Activated CD4-positive, alpha-beta T cell treated with anti-CD3 and anti-CD28 coated beads, Interleukin-2, amount 50 U/mL, for 16 hours (primary cell): Measurements from ENCODE around the gene PSTPIP1.
A peak's percentile ranks its signal among the peaks of the same experiment; 100 is the strongest.

ENCODE experiments used
- DNase-seq: peaks from one replicate; pipeline ENCODE4 v3.0.0-alpha.2; 2020

Gene PSTPIP1

DNA sequence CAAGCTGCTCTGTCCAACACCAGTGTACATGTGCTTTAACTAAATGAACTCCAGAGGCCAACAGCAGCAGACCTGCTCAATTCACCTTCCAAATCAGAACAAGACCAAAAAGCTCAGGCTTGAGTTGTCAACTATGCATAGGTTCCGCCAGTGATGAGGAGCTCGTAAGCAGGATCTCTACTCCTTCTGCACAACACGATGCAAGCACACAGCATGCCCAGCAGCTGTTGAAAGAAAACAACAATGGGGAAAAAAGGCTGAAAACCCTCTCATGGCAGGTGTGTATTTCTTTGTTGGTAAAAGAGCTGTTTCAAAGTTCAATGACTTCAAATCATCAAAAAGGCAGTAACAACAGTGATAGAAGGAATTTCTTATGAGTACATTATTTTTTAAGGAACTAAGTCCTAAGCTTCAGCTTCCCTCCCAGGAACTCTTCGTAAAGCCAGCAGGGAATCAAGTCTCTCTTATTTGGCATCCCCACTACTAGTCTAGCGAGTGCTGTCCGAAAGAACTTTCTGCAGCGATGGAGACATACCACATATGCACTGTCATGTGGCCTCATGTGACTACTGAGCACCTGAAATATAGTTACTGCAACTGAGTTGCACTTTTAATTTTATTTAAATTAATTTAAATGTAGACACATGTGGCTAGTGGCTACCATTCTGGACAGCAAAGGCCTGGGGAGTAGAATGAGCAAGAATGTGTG lies 51.9 kb downstream of the PSTPIP1 start:
- no peak for DNase-seq

DNA sequence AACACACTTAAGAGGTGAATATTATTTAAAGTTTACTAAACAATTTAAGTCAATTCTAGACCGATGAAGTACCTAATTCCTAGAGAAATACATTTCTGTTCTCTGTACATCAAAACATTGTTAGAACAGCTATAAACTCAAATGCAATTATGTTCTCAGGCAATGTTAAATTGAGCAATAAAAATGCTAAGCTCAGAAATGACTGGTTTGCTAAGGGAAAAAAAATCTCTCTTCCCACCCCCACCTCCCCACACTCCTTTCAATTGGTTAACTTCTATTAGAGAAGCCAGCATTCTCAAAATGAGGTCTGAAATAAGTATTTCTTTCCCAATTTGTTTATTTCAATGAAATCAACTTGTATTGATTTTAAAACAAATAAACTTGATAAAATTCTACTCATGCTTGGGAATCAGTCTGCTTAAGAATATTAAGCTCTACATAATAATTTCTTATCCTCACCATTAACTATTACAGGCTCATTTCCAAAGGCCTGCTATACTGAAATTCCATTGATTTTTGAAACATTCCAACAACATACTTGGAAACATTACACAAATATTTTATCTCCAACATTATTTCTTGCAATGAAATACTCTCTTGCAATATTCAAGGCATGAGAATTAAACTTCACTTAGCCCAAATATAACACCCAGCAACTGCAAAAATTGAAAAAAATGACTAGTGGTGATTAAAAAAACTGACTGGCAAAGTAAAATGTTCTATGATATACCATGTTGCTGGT lies 53.4 kb downstream of the PSTPIP1 start:
- no peak for DNase-seq

DNA sequence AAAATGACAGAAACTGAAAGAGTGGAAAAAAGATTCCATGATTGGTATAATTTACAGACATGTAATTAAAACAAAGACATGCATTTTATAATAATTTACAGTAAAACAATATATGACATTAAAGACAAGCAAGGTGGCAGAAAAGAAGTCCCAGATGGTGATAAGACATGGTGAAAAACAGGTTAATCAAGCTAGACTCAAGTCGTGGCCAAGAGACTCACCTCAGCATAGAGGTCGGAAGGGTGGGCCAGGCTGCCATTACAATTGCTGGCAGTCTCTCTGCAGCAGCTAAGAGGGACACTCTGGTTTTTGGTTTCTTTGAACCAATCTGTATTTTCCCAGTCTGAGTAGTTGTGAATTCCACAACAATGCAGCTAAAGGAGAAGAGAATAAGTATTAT lies 57.6 kb downstream of the PSTPIP1 start:
- DNase-seq: no peak

DNA sequence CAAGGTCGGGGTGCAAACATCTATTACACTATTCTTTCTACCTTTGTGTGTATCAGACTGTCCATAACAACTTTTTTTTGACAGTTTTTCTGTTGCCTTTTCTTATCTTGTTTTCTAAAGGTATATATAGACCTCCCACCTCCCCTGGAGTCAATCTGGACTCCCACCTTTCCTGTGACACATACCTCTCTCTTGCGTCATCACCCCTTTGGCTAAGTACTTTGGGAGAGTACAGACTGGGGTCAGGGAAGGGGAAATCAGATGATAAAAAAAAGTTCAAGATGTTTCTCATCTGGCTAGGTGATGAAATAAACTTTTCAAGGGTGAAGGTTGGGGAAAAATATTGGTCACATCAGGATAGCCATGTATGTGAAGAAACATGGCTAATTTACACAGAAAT lies 58.8 kb downstream of the PSTPIP1 start:
- DNase-seq: no peak

DNA sequence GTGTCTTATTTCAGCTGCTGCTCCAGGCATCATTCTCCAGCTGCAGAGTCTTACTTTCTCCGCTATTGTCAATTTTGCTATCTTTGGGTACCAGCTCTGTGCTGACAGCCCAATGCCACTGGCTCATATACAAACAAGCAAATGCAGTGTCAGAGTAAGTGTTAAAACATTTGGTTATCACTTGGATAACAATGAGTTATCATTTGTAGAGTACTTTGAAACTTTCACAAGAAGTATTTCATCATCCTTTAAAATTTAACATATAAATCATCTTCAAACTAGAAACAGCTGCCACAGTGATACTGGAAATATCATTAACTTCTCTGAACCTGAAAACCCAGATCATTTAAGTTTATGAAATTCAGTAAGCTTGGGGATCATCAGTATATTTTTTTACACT lies 62.1 kb downstream of the PSTPIP1 start:
- no peak for DNase-seq

DNA sequence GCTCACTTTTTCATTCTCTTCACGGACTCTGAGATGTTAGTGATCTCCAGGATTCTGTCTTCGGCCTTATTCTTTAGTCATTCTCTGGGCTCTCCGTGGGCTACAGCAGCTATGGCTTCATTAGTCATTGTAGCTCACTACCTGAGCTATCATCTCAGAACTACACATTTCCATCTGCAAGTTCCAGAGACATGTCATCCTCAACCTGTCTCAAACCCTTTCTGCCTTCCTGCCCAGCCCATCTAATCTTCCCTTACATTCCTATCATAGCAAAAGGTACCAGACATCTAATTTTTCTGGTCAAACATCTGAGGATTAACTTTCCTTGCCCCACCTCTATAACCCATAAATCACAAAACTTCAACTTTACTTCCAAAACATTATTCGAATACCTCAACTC lies 62.8 kb downstream of the PSTPIP1 start:
- peak; percentile 32 for DNase-seq

DNA sequence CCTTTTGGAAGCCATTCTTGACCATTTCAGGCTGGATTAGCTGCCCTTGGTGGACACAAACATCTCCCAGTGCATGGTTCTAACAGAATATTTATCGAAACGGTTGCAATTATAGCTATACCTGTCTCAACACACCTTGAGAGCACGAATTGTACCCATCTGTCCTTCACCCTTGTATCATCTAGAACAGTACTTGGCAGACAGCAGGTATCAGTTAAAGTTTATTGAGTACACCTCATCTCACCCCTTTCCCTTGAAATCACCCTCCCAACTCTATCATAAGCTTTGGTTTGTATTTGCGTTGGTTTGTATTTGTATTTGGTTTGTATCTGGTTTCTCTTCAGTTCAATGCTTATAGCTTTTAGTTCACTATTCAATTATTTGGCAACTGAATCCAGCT lies 63.5 kb downstream of the PSTPIP1 start:
- no peak for DNase-seq

DNA sequence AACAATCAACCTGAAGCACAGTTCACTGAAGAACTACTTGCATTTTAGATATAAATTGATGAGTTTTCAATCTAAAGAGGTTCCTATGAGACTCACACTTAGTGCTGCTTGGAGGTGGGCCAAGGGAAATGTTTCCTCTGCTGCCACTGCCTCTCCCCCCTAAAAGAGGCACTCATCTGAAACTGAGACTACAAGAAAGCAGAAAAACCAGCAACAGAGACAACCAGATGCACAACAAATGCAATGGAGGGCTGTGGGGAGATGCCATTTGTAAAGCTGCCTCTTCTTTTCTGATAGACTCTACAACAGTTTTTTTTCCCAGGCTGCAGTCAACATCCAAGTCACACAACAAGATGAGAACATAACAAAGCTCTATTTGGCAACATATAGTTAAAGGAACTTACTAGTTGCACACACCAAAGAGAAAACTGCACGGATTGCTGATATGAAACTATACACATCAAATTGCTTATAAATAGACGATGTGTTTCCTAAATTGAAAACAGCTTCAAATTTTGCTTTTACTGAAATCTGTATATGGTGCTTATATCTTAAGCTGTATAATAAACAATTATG lies 64.9 kb downstream of the PSTPIP1 start:
- no peak for DNase-seq

DNA sequence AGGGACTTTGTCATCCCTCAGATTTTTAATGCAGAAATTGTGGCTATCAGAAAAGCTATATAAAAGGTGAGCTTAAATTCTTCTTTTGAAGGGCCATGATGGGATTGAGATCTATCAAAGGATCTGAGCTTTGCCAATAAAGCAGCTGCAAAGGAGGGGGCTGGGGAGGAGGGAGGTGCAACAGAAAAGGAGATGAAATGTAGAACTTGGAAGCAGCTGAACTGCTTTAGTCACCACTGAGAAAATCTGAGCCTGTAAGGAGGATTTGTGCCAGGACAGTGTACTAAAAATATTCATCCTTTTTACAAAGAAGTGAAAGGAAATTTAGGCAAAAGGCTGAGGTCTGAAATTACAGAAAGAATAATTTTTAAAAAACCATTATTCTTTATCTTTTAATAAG lies 65.6 kb downstream of the PSTPIP1 start:
- no peak for DNase-seq

DNA sequence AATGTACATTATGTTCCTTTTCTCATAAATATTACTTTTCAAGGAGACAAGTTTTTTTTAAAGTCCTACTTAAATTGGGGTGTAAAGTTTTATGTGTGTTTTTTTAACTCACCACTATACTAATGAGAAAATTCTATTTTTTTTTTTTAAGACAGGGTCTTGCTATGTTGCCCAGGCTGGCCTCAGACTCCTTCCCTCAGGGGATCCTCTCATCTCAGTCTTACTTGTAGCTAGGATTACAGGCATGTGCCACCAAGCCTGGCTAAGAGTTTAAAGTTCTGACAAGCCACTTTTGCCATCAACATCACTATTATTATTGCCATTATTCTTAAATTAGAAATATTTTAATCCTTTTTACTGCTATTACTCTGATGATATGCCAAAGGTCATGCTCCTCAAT lies 68.3 kb downstream of the PSTPIP1 start:
- DNase-seq: no peak

DNA sequence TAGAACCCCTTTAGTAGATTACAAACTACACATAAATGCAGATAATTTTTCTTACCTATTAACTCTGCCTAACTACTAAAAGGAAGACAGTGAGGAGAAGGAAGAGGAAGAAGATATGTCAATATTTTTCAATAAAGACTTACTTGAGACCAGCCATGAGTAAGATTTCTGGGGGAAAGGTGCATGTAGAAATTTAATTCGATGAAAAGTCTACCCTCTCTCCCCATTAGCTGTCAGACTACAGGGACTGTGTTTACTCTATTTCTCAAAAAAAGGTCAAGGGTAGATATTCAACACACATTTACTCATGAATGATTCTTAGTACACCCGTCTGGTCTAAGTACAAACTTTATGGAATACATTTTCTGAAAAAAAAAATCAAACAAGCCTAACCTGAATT lies 69.1 kb downstream of the PSTPIP1 start:
- DNase-seq: no peak

DNA sequence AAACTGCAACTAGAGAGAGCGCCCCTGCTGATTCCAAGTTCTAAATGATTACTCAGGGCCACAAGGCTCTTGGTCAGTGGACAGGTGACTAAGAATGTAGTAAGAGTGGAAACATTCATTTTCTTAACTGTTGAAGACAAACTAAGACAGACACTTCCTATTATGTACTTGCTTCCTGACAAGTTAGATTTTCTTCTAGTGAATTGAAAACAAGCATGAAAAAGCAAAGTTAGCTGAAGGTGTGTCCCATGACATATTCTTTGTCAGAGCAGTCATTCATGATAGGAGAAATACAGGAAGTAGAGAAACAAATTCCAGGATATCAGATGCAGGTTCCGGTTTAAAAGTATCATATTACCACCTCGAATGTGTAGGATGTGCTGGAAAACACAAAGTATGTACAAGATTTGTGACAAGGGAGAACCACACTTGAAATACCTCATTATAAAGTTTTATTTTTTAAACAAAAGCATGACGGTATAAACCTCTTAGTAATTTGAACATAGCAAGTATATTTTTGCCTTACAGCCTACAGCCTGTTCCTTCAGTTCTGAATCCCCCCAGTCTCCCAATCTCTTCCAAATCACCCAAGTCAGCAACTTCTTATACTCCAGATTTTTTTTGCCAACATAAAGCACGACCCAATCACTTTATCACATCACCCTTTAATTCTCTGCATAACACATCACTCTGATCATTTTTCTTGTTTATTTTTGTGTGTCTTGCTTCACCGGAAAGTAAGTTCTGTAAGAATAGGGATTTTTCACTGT lies 69.8 kb downstream of the PSTPIP1 start:
- no peak for DNase-seq

DNA sequence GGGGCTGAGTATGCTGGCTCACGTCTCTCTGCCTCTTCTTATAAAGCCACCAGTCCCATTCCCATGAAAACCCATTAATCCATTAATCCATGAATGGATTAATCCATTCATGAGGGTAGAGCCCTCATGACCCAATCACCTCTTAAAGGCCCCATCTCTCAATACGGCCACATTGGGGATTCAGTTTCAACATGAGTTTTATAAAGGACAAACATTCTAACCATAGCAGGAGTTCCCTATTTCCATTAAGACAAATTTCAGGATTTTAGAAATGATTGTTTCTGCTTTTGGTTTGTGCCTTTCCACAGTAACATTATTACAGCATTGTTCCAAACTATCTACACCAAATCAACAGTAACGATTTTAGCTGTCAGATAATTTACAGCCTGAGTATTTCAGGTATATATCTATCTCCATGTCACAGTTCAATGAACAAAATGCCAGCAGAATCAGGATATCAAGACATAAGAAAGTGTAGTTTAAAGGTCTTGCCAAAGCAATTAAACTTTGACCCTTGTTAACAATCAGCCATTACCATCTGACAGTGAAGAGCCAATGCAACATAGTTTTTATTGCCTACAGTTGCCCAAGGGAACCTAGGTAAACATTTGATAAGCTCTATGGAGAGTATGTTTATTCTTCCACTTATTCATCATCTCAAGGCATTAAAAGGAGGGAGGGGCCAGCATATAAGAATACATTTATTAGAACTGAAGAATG lies 72.2 kb downstream of the PSTPIP1 start:
- no peak for DNase-seq

DNA sequence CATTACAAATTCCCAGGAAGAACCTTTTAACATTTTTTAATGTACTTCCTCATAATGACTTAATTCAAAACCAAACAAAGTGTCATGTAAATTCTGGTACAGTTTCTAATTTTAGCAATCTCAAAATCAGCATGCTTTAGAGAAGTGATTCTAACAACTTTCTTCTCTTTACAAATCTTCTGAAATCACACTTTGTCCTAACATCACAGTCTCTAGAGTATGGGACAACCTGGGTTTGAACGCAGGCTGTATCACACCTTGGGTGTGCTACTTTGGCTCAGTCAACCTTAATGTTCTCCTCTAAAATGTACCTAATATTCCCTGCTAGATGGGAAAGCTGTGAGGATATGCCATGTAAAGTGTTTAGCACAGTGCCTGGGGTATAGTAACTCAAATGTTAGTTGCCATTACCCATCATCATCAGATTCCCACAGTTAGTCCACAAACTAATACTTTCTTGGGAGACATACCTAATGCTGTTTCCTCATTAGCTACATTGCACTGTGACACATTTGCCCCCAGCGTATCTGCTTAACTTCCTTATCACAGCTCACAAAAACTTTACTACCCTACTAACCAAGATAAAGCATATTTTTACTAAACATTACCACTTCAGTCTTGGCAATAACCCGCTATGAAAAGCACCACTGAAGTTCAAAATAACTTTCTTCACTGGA lies 72.9 kb downstream of the PSTPIP1 start:
- no peak for DNase-seq

DNA sequence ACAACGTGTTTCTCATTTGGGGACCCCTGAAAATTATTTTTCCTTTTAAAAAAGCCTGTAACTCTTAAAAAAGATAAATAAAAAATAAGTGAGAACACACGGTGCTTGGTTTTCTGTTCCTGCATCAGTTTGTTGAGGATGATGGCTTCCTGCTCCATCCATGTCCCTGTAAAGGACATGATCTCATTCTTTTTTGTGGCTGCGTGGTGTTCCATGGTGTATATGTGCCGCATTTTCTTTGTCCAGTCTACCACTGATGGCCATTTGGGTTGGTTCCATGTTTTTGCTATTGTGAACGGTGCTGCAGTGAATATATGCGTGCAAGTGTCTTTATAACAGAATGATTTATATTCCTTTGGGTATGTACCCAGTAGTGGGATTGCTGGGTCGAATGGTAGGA lies 73.7 kb downstream of the PSTPIP1 start:
- DNase-seq: no peak

DNA sequence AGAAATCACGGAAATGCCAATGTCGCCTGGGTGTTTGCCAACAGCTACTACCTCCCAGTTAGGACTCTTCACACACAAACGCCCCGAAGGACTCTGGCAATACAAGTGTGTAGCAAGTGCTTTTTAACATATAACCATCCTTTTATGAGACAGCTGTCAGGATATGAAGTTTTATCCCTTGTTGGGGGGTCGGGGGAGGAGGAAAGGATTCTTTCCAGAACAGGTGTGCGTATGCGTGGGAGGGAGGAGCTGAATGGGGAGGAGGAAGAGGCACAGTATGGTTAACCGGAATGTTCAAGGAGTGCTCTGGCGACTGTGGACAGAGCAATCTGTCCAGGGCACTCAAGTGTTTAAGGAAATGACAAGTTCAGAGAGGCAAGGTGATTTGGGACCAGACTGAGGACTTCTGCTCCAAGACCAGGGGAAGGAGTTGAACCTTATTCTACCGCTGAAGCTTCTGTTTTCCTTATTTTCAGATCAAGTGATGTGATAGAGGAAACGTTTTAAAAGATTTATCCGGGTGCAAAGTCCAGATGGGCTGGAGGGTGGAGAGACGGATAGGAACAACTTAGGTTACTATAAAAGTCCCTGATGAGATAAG lies 74.7 kb downstream of the PSTPIP1 start:
- no peak for DNase-seq

DNA sequence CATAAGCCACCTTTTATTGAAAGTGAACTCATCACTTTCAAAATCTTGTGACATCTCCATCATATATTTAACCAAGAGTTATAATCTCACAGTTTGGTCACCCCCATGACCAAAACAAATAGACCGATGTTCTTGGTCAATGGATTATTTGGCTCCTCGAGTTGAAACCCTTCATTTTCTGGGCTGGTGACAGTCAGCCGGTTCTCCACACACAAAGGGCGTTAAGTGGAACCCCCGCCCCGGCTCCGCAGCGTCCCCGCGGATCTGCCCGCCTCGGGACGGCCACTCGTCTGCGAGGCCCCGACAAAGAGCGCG lies 75.2 kb downstream of the PSTPIP1 start:
- no peak for DNase-seq

DNA sequence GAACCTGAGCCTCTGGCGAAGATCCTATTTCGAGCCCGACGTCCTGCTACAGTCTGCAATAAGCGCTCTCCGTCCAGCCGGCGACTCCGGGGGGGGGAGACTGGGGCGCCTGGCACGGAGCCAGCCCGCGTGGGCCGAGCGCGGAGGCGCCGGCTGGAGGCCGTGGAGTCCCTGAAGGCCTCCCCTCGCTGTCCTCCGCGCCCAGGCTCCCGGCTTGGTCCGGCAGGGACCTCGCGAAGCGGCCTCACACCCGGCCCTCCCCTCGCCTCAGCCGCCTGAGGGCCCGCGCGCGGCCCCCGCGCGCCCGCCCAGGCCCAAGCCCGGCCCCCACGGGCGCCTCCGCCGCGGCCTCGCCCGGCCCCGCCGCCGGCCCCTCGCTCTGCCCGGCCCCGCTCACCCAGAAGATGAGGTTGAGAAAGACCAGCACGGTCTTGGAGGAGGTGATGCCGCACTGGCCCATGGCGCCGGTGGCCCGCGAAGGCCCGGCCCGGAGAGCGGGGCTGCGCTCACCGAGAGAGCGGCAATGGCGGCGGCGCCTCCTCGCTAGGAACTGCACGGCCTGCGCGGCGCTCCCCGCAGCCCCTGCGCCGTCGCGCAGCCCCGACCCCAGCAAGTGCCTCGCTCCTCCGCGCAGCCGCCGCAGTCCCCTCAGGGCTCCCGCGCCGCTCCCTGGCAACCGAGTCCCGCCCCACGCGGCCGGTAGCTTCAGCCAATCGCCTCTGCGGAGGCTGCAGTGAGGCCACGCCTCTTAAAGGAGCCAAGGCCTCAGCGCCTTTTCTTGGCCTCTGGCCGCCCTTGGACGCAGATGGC lies 75.8 kb downstream of the PSTPIP1 start, which contains the start of gene TSPAN3:
Gene TSPAN3, minus strand, starts transcription at position 615 of the 810 bp plus-strand sequence. Its CDS starts 155 bp downstream, at position 460.
- peak; percentile 94 for DNase-seq

DNA sequence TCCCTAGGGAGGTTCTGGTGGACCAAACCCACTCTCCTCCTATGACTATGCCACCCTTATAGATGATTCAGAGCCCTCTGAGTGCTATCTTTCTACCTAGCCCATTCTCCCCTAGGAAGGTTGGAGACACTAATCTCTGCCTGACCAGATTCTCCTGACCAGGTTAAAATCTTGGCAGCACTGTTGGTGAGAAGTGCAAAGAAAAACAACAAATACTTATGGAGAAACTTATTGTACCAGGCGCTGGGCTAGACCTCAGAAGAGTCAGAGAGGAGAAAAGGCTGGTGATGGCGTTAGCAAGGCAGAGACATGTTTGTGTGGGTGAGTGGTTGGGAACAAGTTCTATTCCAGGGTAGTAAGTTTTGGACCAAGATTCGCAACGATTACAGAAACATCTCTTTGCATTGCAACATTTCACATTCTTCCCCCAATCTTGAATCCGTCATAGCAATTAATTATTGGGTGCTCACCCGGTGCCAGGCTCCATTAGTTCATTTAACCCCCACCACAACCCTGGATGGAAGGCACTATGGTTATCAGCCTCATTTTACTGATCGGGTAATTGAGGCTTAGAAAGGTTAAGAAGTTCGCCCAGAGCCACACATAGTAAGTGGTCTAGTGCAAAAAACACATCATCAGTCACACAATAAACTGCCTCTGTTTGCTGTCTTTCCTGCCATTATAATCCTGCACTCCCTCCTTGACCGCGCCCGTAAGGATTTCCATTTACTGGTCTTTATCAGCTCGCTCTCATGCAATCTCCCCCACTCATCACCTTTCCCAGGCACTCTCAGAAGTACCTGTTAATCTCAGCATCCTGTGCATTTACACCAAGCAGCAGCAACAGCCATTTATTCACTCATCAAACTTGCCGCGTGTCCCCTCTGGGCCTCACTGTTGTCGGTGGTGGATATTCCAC lies 76.6 kb downstream of the PSTPIP1 start:
- no peak for DNase-seq

DNA sequence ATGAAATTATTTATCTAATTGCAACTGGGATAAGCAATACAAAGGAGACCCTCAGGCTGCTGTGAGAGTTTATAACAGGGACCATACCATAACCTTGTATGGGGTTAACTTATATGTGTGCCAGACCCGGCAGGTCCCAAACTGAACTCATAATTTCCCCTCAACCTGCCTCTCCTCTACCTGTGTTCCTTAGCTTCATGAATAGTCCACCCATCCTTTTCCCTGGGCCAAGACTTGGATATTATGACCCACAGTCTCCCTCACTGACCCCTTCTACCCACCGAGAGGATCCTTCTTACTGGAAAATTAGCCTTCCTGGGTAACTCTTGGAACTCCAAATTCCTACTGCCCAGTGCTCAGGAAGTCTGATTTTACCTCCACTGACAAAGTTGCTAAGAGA lies 79.4 kb downstream of the PSTPIP1 start:
- DNase-seq: no peak
